Skin epidermis (tissue), 12 donors: ENCODE results near the gene KIAA0513.
"Not testable (repeated sequence)": the region's sequence is repeated elsewhere in the genome, so short reads cannot be mapped to it uniquely, and the experiment has no call there.

Experiments
- H3K27ac ChIP-seq, 21 experiments: fragments of 200-600 bp; sonication (generic) in 11 of 21; one replicate each; pipeline ENCODE4 v1.5.0; 2020; ENCODE audit warnings: mild to moderate bottlenecking in 3 of 21, inconsistent platforms in 2 of 21, moderate library complexity in 2 of 21
- H3K4me3 ChIP-seq, 7 experiments: fragments of 200-600 bp; sonication (generic) in 2 of 7; one replicate each; pipeline ENCODE4 v1.5.0; 2020; ENCODE audit warnings: inconsistent platforms in 2 of 7, mild to moderate bottlenecking in 2 of 7, moderate library complexity in 1 of 7

KIAA0513 gene

DNA sequence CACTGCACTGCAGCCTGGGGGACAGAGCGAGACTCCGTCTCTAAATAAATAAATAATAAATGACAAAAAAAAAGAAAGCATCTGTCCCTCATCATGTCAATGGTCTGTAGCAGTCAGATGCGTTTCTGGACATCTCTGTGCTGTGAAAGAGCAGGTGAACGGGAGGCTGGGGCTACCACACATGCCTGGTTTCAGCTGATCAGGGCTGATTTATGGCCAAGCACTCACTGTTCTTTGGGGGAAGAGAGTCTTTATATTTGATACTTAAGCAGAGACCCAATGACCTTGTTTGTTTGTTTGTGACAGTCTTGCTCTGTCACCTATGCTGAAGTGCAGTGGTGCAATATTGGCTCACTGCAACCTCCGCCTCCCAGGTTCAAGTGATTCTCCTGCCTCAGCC, 17.5 kb downstream of the KIAA0513 start:
- no peak overlapping the region for H3K27ac ChIP-seq
- H3K4me3 ChIP-seq: no peak overlapping the region

DNA sequence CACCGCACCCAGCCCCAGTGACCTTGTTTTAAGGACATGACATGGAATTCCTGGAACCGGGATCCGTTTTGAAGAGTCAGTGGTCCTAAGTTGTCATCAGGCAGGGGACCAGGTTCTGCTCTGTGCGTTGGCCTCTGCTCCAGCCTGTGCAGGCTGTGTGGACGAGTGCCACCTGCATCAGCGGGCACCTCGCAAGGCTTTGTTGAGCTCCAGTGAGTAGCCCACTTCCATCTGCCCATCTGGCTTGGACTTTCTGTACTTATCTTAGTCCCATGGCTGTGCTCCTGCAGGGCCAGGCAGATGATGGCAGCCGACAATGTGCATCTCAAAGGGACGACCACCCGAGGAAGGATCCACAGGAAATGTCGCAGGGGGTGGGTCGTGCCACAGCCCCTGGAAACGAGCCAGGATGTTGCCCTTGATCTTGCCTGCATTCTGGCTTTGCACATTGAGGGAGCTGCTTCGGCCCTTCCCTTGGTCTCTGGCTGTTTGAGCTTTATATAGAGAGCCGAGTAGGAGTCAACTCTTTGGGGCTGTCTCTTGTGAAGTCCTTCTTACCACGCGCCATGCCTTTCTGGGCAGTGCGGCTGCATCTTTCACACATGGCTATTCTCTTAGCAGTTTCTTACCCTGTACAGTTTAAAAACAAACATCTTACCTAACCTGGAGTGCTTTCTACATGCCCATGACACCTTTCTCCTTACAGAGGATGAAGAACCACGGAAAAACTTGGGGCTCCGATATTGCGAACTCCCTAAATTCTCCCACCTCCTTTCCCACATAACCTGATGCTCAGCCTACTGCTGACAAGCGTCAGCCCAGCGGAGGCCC, 18.3 kb downstream of the KIAA0513 start:
- H3K27ac ChIP-seq: no peak overlapping the region
- H3K4me3 ChIP-seq: no peak overlapping the region

DNA sequence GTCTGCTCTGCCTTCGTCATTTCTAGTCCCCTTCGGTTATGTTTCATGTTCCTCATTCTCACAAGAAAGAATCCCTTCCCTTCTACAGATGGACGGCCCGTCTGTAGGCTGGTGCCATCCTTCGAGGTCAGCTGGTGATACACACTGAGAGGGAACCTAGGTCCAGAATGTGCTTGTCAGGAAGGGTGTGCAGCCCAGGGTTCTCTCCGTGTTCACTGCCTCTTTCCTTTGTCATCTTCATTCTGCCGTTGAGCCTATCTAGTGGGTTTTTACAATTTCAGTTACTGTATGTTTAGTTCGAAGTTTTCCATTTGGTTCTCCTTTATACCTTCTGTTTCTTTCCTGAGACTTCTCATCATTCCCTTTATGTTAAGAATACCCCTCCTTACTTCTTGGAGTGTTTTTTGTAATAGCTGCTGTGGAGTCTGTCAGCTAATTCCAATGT, 18.9 kb downstream of the KIAA0513 start:
- no peak overlapping the region for H3K27ac ChIP-seq
- H3K4me3 ChIP-seq: no peak overlapping the region

DNA sequence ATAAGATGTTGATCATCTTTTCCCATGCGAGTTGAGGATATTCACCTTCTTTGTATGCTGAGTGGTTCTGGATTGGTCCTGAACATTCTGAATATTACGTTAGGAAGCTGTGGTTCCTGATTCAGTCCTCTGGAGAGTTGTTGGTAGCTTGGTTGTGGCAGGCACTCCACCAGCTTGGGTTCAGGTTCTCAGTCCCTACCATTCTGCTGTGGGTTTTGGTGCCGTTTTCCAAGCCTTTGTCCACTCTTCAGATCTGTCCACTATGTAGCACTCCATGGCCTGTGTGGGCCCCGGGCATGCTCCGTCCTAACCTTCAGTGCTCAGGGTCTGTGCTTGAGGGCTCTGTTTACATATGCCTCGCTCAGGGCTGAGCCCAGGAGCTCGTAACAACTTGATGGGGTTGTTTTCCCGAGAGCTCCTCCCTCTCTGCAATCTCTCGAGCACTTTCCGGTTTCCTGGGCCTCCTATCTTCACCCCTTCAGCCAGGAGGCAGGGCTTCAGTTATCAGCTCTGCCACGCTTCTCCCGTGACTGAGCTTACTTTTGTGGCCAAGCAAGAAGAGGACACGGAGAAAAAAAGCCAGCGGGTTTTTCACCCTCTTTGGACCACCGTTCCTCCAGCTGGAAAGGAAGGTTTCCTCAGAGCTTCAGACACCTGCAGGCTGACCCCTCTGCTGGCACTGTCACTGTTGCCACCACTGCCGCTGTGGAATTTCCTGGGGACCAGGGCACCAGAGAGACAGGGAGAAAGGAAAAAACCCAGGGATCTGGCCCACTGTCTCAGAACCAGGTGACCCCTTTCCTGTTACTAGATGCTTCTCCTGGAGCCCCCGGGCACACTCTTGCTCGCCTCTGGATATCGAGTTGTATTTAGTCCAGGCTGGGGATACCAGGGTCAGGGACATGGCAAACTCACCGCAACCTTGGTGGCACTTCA, 19.6 kb downstream of the KIAA0513 start:
- Histone ChIP-seq H3K4me3 (no peak overlapping the region), H3K27ac (no peak overlapping the region)

DNA sequence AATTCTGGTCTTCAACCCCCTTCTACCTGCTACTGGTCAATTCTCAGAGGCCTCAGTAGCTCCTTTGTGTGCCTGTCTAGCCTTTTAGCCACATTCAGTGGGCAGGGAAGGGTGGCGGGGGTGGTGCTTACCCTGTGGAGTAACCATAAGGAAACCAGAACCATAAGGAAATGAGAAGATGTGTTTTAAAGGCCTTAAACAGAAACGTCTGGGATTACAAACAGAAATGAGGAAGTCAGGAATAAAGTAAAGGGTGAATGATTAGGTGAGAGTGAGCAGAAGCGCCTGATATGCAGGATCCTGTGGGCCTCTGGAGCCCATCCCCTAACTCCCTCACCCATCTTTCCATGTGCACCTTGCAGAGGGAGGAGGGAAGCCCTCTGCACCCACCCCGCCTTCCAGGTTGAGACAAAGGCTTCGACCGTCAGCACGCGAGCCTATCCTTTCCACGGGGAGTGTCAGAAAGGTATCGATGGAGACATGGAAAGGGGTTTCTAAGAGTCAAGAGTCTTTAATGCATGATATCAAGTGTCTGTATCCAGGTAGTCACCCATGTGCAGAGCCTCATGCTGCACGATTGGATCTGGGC, 20.4 kb downstream of the KIAA0513 start:
- H3K27ac ChIP-seq: no peak overlapping the region
- H3K4me3 ChIP-seq: no peak overlapping the region

DNA sequence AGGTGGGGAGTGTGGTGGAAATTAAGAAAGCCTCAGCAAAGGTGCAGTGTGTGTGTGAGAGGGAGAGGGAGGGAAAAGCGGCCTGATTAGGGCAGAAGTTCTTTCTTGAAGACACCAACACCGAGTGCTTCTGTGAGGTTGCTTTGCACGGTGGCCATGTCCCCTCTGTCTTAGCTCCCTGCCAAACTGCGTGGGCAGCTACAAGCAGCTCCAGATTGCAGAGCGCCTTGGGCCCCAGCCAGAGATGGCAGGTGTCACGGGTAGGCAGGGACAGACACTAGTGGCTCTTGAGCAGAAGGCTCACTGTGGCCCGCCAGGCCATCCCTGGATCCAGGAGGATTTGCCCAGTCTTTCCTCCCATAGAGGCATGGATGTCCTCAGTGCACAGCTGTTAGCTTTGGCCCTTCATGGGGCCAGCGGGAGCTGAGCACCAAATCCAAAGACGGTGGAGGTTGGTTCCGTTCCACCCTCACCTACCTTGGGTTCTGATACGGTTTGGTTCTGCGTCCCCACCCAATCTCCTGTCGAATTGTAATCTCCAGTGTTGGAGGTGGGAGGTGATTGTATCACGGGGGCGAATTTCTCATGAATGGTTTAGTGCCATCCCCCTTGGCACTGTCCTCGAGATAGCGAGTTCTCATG, 21.4 kb downstream of the KIAA0513 start:
- Histone ChIP-seq H3K4me3 (no peak overlapping the region), H3K27ac (no peak overlapping the region)

DNA sequence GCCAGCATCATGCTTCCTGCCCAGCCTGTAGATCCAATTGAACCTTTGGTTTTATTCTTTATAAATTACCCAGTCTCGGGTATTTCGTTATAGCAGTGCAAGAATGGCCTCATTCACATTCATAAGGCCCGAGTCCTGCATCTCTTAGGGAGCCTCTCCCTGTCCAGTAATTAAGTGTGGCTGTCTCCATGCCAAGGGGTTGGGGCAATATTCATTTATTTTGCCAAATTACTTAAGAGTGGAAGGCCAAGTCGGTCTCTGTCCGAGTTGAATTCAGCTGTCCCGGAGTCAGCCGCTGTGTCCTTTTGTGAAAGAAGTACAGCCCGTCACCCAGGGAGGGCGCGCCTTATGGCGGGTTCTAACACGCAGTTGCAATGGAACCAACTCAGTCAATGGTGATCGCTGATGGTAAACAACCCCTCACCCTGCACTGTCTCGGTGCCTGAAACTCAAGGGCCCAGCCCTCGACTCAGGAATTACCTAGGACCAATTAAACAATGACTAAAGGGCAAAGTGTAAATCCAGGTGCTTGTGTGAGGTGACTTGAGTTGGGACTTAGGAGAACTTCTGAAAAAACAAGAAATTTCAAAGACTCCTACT, 22.2 kb downstream of the KIAA0513 start:
- Histone ChIP-seq H3K4me3 (no peak overlapping the region), H3K27ac (no peak overlapping the region)

DNA sequence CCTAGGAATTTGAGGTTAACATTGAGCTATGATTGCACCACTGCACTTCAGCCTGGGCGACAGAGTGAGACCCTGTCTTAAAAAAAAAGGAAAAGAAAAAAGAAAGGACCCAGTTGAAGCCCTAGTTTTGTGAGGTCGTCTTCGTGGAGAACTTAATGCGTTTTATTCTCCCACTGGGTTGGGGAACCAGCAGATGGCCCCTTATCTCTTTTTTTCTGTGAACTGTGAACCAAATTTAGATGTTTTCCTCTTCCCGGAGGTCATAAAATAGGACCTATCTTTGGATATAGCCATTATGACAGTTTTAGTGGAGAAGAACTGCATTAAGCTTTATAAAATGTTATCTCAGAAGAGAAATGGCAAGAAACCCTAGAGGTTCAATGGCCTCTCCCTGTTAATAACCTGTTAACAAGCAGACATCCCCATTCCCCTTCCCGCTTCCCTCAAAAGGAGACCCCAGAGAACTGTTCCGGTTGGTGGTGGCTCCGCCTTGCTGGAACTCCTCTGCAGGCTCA, 23.5 kb downstream of the KIAA0513 start:
- H3K27ac ChIP-seq: no peak overlapping the region
- no peak overlapping the region for H3K4me3 ChIP-seq

DNA sequence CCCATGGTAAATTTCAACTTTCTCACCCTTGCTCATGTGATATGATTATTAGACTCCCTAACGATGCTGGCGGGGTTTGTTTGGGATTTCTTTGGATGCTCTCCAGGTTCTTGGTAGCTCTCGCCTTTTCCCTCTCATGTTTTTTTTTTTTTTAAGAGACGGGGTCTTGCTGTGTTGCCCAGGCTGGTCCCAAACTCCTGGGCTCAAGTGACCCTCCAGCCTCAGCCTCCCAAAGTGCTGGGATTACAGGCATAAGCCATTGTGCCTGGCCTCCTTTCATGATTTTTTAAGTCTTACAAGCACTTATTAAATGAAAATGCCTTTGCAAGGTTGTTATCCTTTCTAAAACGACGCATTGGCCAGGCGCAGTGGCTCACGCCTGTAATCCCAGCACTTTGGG, 24.1 kb downstream of the KIAA0513 start:
- no peak overlapping the region for H3K4me3 ChIP-seq

DNA sequence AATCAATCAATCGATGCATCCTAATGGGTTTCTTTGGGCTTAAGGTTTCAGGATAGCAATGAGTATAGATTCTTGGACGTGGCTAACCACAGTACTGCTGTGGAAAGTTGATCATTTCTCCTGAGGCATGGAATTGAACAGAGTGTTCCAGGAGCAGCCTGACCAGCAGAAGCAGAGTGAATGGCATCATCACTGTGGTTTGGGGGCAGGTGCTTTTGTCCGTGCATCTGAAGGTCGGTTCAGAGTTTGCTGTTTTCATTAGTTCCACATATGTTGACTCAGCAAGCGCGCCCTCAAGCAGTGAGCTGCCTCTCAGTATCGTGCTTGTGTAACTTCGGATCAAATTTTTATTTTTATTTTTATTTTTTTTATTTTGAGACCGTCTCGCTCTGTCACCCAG, 24.9 kb downstream of the KIAA0513 start:
- Histone ChIP-seq H3K27ac (no peak overlapping the region), H3K4me3 (no peak overlapping the region)

More for the DNA sequence above, 24.1 kb downstream of the KIAA0513 start:
- no peak overlapping the region for H3K27ac ChIP-seq

DNA sequence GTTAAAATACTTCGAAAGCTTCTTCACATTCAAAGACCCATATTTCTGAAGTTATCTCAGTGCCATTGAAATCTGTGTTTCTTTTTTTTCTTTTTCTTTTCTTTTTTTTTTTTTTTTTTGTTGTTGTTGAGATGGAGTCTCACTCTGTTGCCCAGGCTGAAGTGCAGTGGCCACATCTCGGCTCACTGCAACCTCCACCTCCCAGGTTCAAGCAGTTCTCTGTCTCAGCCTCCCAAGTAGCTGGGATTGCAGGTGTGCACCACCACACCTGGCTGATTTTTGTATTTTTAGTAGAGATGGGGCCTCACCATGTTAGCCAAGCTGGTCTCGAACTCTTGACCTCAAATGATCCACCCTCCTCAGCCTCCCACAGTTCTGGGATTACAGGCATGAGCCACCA, 26.7 kb downstream of the KIAA0513 start:
- peak overlapping the region in 5 of 21 experiments; percentile 74 to 90 (median 79) for H3K27ac ChIP-seq
- H3K4me3 ChIP-seq: not testable (repeated sequence)

DNA sequence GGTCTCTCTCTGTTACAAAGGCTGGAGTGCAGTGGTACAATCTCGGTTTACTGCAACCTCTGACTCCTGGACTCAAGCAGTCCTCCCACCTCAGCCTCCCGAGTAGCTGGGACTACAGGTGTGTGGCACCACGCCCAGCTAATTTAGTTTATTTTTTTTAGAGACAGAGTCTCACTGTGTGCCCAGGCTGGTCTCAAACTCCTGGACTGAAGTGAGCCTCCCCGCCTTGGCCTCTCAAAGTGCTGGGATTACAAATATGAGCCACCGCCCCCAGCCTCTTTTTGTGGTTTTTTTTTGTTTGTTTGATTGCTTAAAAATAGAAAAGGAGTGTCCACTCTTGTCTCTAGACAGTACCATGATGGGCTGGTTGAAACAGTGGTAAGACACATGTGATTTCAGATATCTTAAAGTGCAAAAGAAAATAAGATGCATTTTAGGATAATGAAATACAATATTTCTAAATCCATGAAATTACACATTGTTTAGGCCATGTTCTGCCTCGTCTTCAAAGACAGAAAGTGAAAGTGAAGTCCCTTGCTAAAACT, 27.4 kb downstream of the KIAA0513 start:
- peak overlapping the region in 2 of 7 experiments; percentile 8 to 13 for H3K4me3 ChIP-seq

DNA sequence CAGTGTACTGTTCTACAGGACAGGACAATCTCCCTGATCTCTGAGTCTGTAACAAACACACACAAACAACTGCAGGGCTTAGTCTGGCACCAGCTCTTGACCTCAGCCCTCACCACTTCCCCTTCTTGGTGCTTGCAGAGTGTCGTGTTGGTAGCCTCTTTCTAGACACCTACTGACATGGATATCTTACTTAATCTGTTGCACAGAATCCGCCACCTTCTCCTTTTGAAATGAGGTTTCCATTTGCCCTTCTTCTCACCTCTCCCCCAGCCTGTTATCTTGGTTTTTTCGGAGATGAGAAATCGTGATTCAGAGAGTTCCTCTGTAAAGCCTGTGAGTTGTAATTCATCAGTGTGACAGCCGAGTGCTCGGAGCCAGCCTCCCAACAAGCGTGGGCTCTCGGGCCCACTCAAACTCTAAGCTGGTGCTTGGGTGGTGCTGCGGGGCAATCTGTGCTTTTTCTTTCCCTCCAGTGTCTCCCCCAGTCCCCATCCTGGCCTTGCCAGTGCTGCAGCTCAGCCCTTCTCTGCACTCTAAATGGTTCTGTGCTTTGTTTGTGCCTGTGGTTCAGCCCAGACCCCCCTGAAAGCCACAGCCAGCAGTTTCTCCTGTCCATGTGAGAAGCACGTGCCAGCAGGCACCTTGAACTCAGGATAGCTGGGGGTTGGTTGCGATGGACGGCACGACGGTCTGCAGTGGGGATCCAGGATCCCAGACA, 28.1 kb downstream of the KIAA0513 start:
- Histone ChIP-seq H3K4me3 (peak overlapping the region in 3 of 7 experiments; percentile 4 to 13 (median 8)), H3K27ac (peak overlapping the region in 19 of 21 experiments; percentile 10 to 90 (median 72))

More for the DNA sequence above, 27.4 kb downstream of the KIAA0513 start:
- peak overlapping the region in 16 of 21 experiments; percentile 10 to 90 (median 75) for H3K27ac ChIP-seq

DNA sequence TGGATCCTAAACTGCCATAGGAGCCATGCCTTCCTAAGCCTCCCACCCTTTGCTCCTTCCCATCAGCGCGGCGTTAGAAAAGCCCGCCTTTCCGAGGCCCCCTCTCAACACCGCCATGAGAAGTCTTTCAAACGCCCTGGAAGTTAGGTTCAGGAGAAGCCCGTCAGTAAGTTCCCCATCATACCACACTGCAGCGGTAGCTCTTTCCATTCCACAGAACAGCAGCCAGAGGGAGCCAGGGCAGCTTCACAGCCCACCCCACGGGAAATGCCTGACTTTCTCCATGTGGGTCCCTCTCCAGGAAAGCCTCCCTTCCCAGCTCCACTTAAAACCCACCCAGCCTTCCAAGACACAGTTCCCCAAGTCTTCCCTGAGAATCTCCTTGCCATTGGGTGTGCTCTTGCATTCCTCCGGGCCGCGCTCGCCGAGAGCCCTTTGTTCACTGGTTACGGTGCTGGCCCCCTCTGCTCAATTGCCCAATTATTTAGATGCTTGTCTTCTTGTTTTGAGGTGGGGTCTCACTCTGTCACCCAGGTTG, 28.7 kb downstream of the KIAA0513 start:
- peak overlapping the region in 18 of 21 experiments; percentile 37 to 90 (median 73) for H3K27ac ChIP-seq
- peak overlapping the region in 1 of 7 experiments; percentile 4 for H3K4me3 ChIP-seq

DNA sequence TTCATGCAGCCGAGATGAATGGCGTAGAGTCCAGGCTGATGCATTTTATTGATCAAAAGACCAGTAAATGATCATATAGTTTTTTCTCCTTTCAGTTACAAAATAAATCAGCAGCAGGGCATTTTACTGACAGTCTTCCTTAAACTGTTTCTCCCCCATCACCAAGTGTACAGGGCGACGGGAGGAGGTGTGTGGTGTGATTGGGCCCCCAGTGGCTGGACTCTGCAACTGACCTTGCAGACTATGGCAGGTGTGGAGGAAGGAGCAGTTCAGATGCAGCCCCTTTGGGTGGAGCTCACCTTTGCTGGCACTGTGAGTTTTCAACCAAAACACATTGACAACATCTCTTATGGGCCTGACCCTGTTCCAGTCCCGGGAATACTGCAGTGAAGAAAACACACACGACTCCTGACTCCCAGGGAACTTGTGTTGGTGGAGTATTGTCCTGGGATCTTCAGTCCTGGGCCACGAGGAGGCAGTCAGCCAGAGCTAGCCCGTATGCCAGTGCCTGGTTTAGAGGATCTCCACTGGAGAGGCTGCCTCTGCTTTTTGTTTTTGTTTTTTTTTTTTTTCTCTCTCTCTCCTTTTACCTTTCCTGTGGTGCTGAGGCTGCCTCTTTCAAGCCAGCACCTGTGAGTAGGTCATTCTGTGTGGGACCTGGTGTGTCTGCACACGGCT, 29.8 kb downstream of the KIAA0513 start:
- no peak overlapping the region for H3K4me3 ChIP-seq
- no peak overlapping the region for H3K27ac ChIP-seq

DNA sequence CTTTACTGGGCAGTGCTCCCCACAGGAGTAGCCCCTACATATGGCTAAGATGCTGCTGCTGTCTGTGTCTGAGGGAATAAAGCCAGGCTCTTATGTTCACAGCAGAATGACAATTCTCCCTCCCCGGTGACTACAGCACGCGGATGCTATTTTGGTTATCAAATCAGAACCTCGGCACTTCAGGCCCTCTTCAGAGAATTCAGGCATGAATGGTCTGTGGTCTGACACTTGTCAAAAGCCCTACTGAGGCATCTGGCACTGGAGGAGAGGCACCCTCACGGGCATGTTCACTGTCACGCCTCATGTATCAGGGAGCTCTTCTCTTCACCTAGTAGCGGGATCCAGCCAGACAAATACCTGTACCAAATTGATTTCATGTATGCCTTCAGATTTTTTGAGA, 30.4 kb downstream of the KIAA0513 start:
- Histone ChIP-seq H3K27ac (no peak overlapping the region), H3K4me3 (no peak overlapping the region)

DNA sequence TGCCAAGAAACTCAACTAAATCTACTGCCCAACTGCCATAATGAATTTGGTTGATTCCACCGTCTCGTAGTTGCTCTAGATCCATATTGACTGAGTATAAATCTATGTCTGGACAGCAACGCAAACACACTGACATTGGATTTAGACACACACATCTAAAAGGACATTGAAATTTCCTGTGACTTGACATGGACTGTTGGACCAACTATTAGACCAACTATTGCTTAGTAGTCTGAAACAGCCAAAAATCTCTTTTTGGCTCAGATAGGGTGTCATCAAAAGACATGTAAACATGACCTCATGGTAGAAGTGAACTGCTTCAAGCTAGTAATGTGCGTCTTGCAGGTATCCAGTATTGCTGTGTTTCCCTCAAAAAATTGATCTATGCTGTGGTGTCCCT, 31.3 kb downstream of the KIAA0513 start:
- H3K27ac ChIP-seq: no peak overlapping the region
- no peak overlapping the region for H3K4me3 ChIP-seq
